ENCODE measurements around the gene RPRD2.
"Not testable (repeated sequence)": the region's sequence is repeated elsewhere in the genome, so short reads cannot be mapped to it uniquely, and the experiment has no call there.

RPRD2 gene

GRCh38 chr1:150389650-150390049 lies 25.7 kb downstream of the RPRD2 start:
- no peak for DNase-seq (ENCODE audit: low read depth in 2 of 2)

- DNase-seq (ENCODE audit: low read depth in 2 of 2), result no peak
Observed at GRCh38 chr1:150392627-150393026, 28.7 kb downstream of the RPRD2 start.

- not testable (repeated sequence) for DNase-seq (ENCODE audit: low read depth in 2 of 2)
Observed at GRCh38 chr1:150395115-150395514, 31.2 kb downstream of the RPRD2 start.

GRCh38 chr1:150397392-150398032 lies 33.6 kb downstream of the RPRD2 start:
- DNase-seq (ENCODE audit: low read depth in 2 of 2), result no peak

- no peak for DNase-seq (ENCODE audit: low read depth in 2 of 2)
Observed at GRCh38 chr1:150404465-150404864, 40.5 kb downstream of the RPRD2 start.

- DNase-seq (ENCODE audit: low read depth in 2 of 2), result no peak
Observed at GRCh38 chr1:150405660-150406059, 41.7 kb downstream of the RPRD2 start.

- DNase-seq (ENCODE audit: low read depth in 2 of 2), result no peak
Observed at GRCh38 chr1:150406483-150406882, 42.5 kb downstream of the RPRD2 start.

- DNase-seq (ENCODE audit: low read depth in 2 of 2), result no peak
Observed at GRCh38 chr1:150407330-150407729, 43.4 kb downstream of the RPRD2 start.

GRCh38 chr1:150408800-150409199 lies 44.9 kb downstream of the RPRD2 start:
- DNase-seq (ENCODE audit: low read depth in 2 of 2), result no peak

- DNase-seq (ENCODE audit: low read depth in 2 of 2), result no peak
Observed at GRCh38 chr1:150409504-150410362, 45.8 kb downstream of the RPRD2 start.

- DNase-seq (ENCODE audit: low read depth in 2 of 2), result no peak
Observed at GRCh38 chr1:150410582-150411101, 46.7 kb downstream of the RPRD2 start.

- no peak for DNase-seq (ENCODE audit: low read depth in 2 of 2)
Observed at GRCh38 chr1:150414592-150414991, 50.6 kb downstream of the RPRD2 start.

GRCh38 chr1:150415800-150416199 lies 51.9 kb downstream of the RPRD2 start:
- DNase-seq (ENCODE audit: low read depth in 2 of 2), result no peak

- no peak for DNase-seq (ENCODE audit: low read depth in 2 of 2)
Observed at GRCh38 chr1:150420560-150421265, 56.8 kb downstream of the RPRD2 start.

- no peak for DNase-seq (ENCODE audit: low read depth in 2 of 2)
Observed at GRCh38 chr1:150422541-150422940, 58.6 kb downstream of the RPRD2 start.

- no peak for DNase-seq (ENCODE audit: low read depth in 2 of 2)
Observed at GRCh38 chr1:150429805-150430204, 65.9 kb downstream of the RPRD2 start.

- no peak for DNase-seq (ENCODE audit: low read depth in 2 of 2)
Observed at GRCh38 chr1:150441121-150441520, 77.2 kb downstream of the RPRD2 start.

- no peak for DNase-seq (ENCODE audit: low read depth in 2 of 2)
Observed at GRCh38 chr1:150444232-150444631, 80.3 kb downstream of the RPRD2 start.

- no peak for DNase-seq (ENCODE audit: low read depth in 2 of 2)
Observed at GRCh38 chr1:150456146-150456647, 92.2 kb downstream of the RPRD2 start.

- peak; percentile 34 to 40 for DNase-seq (ENCODE audit: low read depth in 2 of 2)
Observed at GRCh38 chr1:150464422-150464826, 100.5 kb downstream of the RPRD2 start.

- DNase-seq (ENCODE audit: low read depth in 2 of 2), result no peak
Observed at GRCh38 chr1:150466964-150467363, 103.0 kb downstream of the RPRD2 start.

GRCh38 chr1:150469291-150469690 lies 105.3 kb downstream of the RPRD2 start:
- DNase-seq (ENCODE audit: low read depth in 2 of 2), result no peak
